ENCODE data around the gene JAM3.

- TF ChIP-seq ZBTB40 (IDR thresholded peaks at IDR 0.05) (no peak), ZBTB40 (CRISPR knock-in tag; IDR thresholded peaks at IDR 0.05) (no peak), POLR2A (conservative IDR thresholded peaks at IDR 0.05) (no peak), SETDB1 (IDR thresholded peaks at IDR 0.05; ENCODE audit: low read length) (no peak), IRF1 (CRISPR knock-in tag; IDR thresholded peaks at IDR 0.05; ENCODE audit: borderline replicate concordance) (no peak), MYC (IDR thresholded peaks at IDR 0.05; ENCODE audit: low read depth, low read length) (no peak), MYC (CRISPR knock-in tag; IDR thresholded peaks at IDR 0.05; ENCODE audit: borderline replicate concordance, low read depth) (no peak), ATF6 (CRISPR knock-in tag; IDR thresholded peaks at IDR 0.05) (no peak), EP300 (IDR thresholded peaks at IDR 0.05; ENCODE audit: low read length) (no peak)
Observed at GRCh38 chr11:134110252-134110815, 41.5 kb downstream of the JAM3 start.
